Activated CD4-positive, alpha-beta memory T cell treated with anti-CD3 and anti-CD28 coated beads for 36 hours (primary cell): ENCODE results near the gene CBX5. TPM values are rescaled to one million over a fixed set of nuclear protein-coding genes. Genes with fewer than 3 reads are reported as not detected.

Source experiments
- CTCF ChIA-PET: fragments of 350-600 bp; sonication (Branson Sonifier 250); formaldehyde crosslinking; loops from one replicate; lab custom pipeline; 2021; ENCODE audit warnings: antibody characterized with exemption, inconsistent platforms; lab: Charles Lee
- POLR2A ChIA-PET: fragments of 350-600 bp; sonication (Branson Sonifier 250); formaldehyde crosslinking; loops from one replicate; lab custom pipeline; 2021; ENCODE audit warnings: antibody characterized with exemption; lab: Charles Lee
- DNase-seq: peaks from one replicate; pipeline ENCODE4 v3.0.0-alpha.2; 2020
- H3K27ac Mint-ChIP-seq: one replicate; pipeline ENCODE4 v1.8.0; 2021; ENCODE audit warnings: mixed read lengths
- H3K27me3 Mint-ChIP-seq: one replicate; pipeline ENCODE4 v1.8.0; 2021; ENCODE audit warnings: mixed read lengths
- H3K36me3 Mint-ChIP-seq: one replicate; pipeline ENCODE4 v1.8.0; 2021; ENCODE audit warnings: mixed read lengths
- H3K4me1 Mint-ChIP-seq: one replicate; pipeline ENCODE4 v1.8.0; 2021; ENCODE audit warnings: low read depth, mixed read lengths
- H3K4me3 Mint-ChIP-seq: one replicate; pipeline ENCODE4 v1.8.0; 2021; ENCODE audit warnings: mild to moderate bottlenecking, mixed read lengths
- H3K9me3 Mint-ChIP-seq: one replicate; pipeline ENCODE4 v1.8.0; 2021; ENCODE audit warnings: mixed read lengths
- intact Hi-C: fragments of 100-400 bp; cut with micrococcal nuclease; formaldehyde crosslinking; loops from one replicate; pipeline ENCODE4 v1.15.1; 2023
- total RNA-seq, 2 experiments: library from RNA; stranded (reverse); gene quantifications; one replicate each; pipeline ENCODE4 v1.2.3, GENCODE V29; 2021

The CBX5 gene
- total RNA-seq, 2 experiments from 2014 or later = 132 to 138 TPM

DNA sequence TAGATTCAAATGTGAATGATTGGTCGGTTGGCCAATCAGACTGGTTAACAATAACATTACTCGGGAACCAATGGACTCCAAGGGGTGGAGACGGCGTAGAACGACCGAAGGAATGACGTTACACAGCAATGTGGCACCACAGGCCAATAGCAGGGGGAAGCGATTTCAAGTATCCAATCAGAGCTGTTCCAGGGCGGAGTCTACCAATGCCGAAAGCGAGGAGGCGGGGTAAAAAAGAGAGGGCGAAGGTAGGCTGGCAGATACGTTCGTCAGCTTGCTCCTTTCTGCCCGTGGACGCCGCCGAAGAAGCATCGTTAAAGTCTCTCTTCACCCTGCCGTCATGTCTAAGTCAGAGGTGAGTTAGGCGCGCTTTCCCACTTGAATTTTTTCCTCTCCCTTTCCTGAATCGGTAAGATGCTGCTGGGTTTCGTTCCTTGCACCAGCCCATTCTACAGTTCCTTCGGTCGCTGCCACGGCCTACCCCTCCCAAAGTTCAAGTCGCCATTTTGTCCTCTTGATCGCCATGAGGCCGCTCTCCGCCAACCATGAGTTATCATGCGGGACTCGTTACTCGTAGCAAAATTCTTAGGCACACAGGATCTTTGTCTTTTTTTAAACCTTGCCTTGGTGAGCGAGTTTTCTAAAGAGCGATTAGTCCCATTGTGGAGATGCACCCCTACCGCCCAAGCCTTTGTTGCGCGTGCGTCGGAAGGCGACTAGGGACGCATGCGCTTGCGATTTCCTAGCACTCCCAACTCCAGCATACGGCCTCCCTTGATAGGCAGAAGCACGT, 742 bp upstream of the CBX5 start, which contains the start of gene HNRNPA1:
HNRNPA1 (plus strand) TSS at position 259 of the 793 bp plus-strand sequence; CDS start at position 341, 82 bp downstream.
- ChIA-PET POLR2A (interaction anchor here (0.6 to 2.8 kb wide), 11 partner anchors 8 to 78 kb away, joined by 3 to 23 read pairs (median 6); no protein-coding TSS in a partner anchor), CTCF (interaction anchor here (1.0 to 3.1 kb wide), 10 partner anchors 10 to 100 kb away, joined by 3 to 14 read pairs (median 4); partner anchors contain the start of gene COPZ1)
- Mint-ChIP-seq H3K27ac (no peak within 1 kb of the TSS), H3K4me1 (peaks cover 53% of the 10 kb centered on the region), H3K27me3 (no peaks in the 10 kb centered on the region), H3K9me3 (no peaks in the 10 kb centered on the region), H3K4me3 (no peak within 1 kb of the TSS), H3K36me3 (peaks cover 21% of the 10 kb centered on the region)
- intact Hi-C loops = loop anchor here (1.0 kb wide), 4 partner anchors 39 to 217 kb away; partner anchors contain the start of genes COPZ1 and NCKAP1L
- DNase-seq = peak; percentile 97

DNA sequence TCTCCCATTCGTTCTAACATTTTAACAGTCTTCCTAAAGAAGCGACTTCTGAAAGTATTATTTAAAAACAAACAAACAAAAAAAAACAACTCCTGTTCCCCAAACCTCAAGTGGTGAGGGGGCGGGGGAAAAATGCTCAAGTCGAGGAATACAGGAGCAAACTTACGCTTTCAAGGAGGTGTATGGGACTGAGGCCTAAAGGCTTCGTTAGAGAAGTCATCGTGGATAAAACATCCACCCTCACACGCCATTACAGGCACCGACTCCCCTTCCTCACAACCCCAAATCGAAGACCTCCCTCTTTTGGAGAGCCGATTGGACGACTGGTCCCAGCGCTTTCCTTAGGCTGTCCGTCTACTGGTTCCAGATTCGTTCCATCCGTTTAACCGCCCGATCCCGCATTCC, 693 bp downstream of the CBX5 start:
- no peaks in the 10 kb centered on the region for H3K27me3 Mint-ChIP-seq
- H3K4me1 Mint-ChIP-seq = peaks cover 52% of the 10 kb centered on the region
- DNase-seq = no peak
- peaks cover 24% of the 10 kb centered on the region for H3K36me3 Mint-ChIP-seq
- no peak overlapping the region for H3K4me3 Mint-ChIP-seq
- ChIA-PET CTCF (interaction anchor here (1.4 to 3.1 kb wide), 4 partner anchors 14 to 101 kb away, joined by 5 to 14 read pairs (median 9); partner anchors contain the start of gene COPZ1), POLR2A (interaction anchor here (0.6 to 2.8 kb wide), 6 partner anchors 9 to 134 kb away, joined by 3 to 23 read pairs (median 4); partner anchors contain the start of gene COPZ1)
- intact Hi-C loops = loop anchor here (2.0 to 10.0 kb wide), 4 partner anchors 62 to 706 kb away; partner anchors contain the start of genes CALCOCO1 and TESPA1
- no peak overlapping the region for H3K27ac Mint-ChIP-seq
- no peaks in the 10 kb centered on the region for H3K9me3 Mint-ChIP-seq

DNA sequence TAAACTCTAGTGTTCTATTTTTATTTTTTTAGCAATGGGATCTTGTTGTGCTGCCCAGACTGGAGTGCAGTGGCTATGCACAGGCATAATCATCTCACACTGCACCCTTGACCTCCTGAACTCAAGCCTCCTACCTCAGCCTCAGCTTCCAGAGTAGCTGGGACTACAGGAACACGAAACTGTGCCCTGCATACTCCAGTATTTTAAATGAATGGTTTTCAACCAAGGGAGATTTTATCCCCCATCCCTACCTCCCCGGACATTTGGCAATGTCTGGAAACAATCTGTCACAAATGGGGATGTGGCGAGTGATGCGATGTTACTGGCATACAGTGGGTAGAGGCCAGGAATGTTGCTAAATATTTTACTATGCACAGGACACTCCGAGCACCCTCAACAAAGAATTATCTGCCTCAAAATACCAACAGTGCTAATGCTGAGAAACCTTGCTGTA, 2.1 kb downstream of the CBX5 start:
- CTCF ChIA-PET = interaction anchor here (0.8 to 3.1 kb wide), 2 partner anchors 9 to 26 kb away, joined by 3 to 14 read pairs; no protein-coding TSS in a partner anchor
- H3K4me1 Mint-ChIP-seq = peaks cover 51% of the 10 kb centered on the region

DNA sequence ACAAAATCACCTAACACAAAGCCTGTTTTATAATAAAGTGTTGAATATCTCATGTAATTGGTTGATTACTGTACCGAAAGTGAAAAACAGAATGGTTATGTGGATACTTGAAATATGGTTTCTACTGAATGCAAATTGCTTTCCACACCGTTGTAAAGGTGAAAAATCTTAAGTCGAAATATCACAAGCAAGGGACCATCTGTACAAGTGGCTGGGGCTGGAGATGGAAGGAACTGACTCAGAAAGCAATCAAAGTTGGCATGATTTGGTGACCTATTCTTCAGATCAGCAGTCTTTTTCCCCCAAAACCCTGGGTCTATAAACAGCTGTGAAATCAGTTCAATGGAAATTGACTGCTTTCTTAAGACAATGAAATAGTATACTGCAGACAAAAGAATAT, 3.6 kb downstream of the CBX5 start:
- Mint-ChIP-seq H3K4me3 (no peak overlapping the region), H3K27ac (peak overlapping the region; percentile 80), H3K4me1 (peaks cover 60% of the 10 kb centered on the region), H3K27me3 (no peaks in the 10 kb centered on the region), H3K9me3 (no peaks in the 10 kb centered on the region), H3K36me3 (peaks cover 42% of the 10 kb centered on the region)
- intact Hi-C loops = loop anchor here (2.0 to 10.0 kb wide), 4 partner anchors 36 to 708 kb away; partner anchors contain the start of genes CALCOCO1 and TESPA1
- no peak for DNase-seq
- POLR2A ChIA-PET = interaction anchor here (1.1 to 1.4 kb wide), 2 partner anchors 10 to 12 kb away, joined by 3 to 8 read pairs; no protein-coding TSS in a partner anchor
- CTCF ChIA-PET = interaction anchor here (1.0 to 1.2 kb wide), 2 partner anchors 12 to 25 kb away, joined by 3 read pairs; no protein-coding TSS in a partner anchor

More for the DNA sequence above, 2.1 kb downstream of the CBX5 start:
- H3K36me3 Mint-ChIP-seq = peaks cover 34% of the 10 kb centered on the region
- peak; percentile 42 for DNase-seq
- H3K4me3 Mint-ChIP-seq = no peak overlapping the region
- H3K9me3 Mint-ChIP-seq = no peaks in the 10 kb centered on the region
- POLR2A ChIA-PET = interaction anchor here (1.1 kb wide), 1 partner anchor 11 kb away, joined by 3 read pairs; no protein-coding TSS in a partner anchor
- no peak overlapping the region for H3K27ac Mint-ChIP-seq
- no peaks in the 10 kb centered on the region for H3K27me3 Mint-ChIP-seq
- intact Hi-C loops = loop anchor here (2.0 to 10.0 kb wide), 5 partner anchors 37 to 707 kb away; partner anchors contain the start of genes CALCOCO1 and TESPA1

DNA sequence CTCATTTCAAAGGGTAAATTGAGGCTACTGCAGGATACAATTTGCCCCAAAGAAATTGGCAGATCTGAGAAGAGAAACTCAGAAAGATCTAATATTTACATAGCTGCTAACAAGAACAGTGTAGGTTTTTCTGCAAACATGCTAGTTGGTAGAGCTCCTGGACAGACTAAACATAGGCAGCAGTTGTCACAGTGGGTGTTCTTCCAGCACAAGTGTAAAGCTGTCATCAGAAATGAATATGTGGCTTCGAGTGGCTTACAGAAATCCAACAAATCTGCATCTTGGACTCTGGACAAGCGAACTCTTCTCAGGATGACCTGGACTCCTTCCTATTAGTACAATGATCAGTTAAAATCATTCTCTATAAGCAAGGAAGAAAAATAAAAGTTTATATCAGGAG, 5.9 kb downstream of the CBX5 start:
- ChIA-PET CTCF (interaction anchor here (0.7 to 4.0 kb wide), 5 partner anchors 9 to 253 kb away, joined by 3 to 17 read pairs (median 3); no protein-coding TSS in a partner anchor), POLR2A (interaction anchor here (1.0 kb wide), 1 partner anchor 9 kb away, joined by 4 read pairs; no protein-coding TSS in a partner anchor)
- Mint-ChIP-seq H3K4me3 (no peak overlapping the region), H3K27ac (no peak overlapping the region), H3K36me3 (peaks cover 48% of the 10 kb centered on the region), H3K4me1 (peaks cover 77% of the 10 kb centered on the region), H3K27me3 (no peaks in the 10 kb centered on the region), H3K9me3 (no peaks in the 10 kb centered on the region)
- intact Hi-C loops = loop anchor here (10.0 kb wide), 3 partner anchors 251 to 711 kb away; partner anchors contain the start of genes CALCOCO1 and TESPA1
- DNase-seq = no peak

DNA sequence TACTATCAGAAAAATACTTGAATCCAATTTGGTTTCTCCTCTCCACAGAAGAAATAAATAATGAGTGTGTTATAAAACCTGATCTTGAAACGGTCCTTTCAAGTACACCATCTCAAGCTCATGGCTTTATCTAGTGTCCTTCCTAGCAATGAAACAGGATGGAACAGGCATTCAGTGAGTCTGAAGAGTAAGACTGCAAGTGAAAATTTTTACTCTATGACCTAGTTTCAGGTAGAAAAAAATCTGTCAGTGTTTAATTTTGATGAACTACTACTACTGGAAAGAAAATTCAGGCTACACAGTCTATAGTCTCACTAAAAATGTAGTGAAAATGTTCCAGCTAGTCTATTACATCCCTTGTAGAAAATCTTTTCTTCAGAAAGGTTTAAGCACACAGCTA, 7.7 kb downstream of the CBX5 start:
- H3K27me3 Mint-ChIP-seq = no peaks in the 10 kb centered on the region
- POLR2A ChIA-PET = interaction anchor here (0.9 to 3.6 kb wide), 5 partner anchors 9 to 99 kb away, joined by 3 to 15 read pairs (median 5); partner anchors contain the start of gene HNRNPA1

DNA sequence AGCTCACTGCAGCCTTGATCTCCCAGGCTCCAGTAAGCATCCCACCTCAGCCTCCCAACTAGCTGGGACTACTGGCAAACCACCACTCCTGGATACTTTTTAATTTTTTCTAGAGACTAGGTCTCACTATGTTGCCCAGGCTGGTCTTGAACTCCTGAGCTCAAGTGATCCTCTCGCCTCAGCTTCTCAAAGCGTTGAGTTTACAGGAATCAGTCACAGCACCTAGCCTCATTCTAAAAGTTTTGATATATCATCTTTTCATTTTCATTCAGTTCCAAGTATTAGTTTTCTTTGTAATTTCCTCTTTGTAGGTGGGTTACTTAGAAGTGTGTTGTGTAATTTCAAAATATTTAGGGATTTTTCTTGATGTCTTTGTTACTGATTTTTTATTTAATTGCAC, 9.6 kb downstream of the CBX5 start:
- POLR2A ChIA-PET = interaction anchor here (0.6 to 3.6 kb wide), 8 partner anchors 10 to 65 kb away, joined by 3 to 15 read pairs (median 4); partner anchors contain the start of genes CBX5 and HNRNPA1
- Mint-ChIP-seq H3K27ac (peak overlapping the region; percentile 80), H3K27me3 (no peaks in the 10 kb centered on the region), H3K9me3 (no peaks in the 10 kb centered on the region), H3K4me3 (peak overlapping the region; percentile 32), H3K4me1 (peaks cover 63% of the 10 kb centered on the region), H3K36me3 (peaks cover 30% of the 10 kb centered on the region)
- peak; percentile 57 for DNase-seq
- CTCF ChIA-PET = interaction anchor here (0.8 to 1.7 kb wide), 5 partner anchors 10 to 98 kb away, joined by 3 to 10 read pairs (median 3); partner anchors contain the start of genes CBX5 and HNRNPA1
- intact Hi-C loops = loop anchor here (10.0 kb wide), 3 partner anchors 254 to 714 kb away; partner anchors contain the start of genes CALCOCO1 and TESPA1

More for the DNA sequence above, 7.7 kb downstream of the CBX5 start:
- DNase-seq = no peak
- CTCF ChIA-PET = interaction anchor here (0.7 to 4.0 kb wide), 11 partner anchors 18 to 515 kb away, joined by 3 to 17 read pairs (median 3); partner anchors contain the start of gene COPZ1
- Mint-ChIP-seq H3K9me3 (no peaks in the 10 kb centered on the region), H3K4me1 (peaks cover 74% of the 10 kb centered on the region), H3K4me3 (peak overlapping the region; percentile 33), H3K27ac (peak overlapping the region; percentile 85), H3K36me3 (peaks cover 40% of the 10 kb centered on the region)
- intact Hi-C loops = loop anchor here (1.0 to 10.0 kb wide), 4 partner anchors 8 to 713 kb away; partner anchors contain the start of genes CALCOCO1 and TESPA1

DNA sequence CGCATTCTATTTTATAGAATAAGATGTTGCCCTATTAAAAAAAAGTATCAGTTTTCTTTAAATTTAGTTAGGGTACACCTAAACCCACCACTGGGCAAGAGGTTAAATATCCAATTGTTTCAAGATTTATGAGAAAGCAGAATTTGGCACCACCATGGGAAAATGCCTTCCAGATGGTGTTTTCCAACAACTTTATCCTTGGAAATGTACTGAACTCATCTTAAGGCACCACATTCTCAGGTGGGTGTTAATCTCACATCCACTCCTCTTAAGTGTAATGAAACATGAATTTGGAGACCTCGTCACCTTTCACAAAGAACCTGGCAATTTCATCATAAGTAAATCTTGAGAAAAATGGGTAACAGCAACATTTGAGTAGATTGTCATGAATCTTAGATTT, 13.1 kb downstream of the CBX5 start:
- intact Hi-C loops = no loop called here
- DNase-seq = no peak
- no peak overlapping the region for H3K27ac Mint-ChIP-seq
- no peaks in the 10 kb centered on the region for H3K27me3 Mint-ChIP-seq
- ChIA-PET CTCF (interaction anchor here (1.4 kb wide), 2 partner anchors 15 to 102 kb away, joined by 4 to 5 read pairs; no protein-coding TSS in a partner anchor), POLR2A (interaction anchor here (1.0 to 1.6 kb wide), 2 partner anchors 13 to 92 kb away, joined by 4 to 5 read pairs; partner anchors contain the start of gene CBX5)
- H3K4me3 Mint-ChIP-seq = no peak overlapping the region
- no peaks in the 10 kb centered on the region for H3K9me3 Mint-ChIP-seq
- H3K4me1 Mint-ChIP-seq = peaks cover 56% of the 10 kb centered on the region
- H3K36me3 Mint-ChIP-seq = peaks cover 19% of the 10 kb centered on the region

DNA sequence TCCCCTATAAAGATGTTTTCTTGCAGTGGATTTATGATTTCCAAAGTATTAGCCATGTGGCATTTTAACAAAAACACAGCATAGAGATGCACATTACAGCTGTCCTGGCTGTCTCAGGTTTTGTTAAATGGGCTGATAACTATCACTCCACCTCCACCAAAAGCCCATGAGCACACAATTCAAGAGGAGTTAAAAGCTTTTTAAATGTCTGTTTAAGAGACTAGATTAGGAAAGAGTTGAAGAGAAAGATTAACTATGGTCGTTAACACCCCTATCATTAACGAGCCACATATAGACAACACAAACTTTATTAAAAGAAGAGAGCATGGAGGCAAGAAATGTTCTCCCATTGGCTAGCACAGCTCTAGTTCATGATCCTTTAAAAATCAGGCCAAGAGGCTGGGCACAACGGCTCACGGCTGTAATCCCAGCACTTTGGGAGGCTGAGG, 14.5 kb downstream of the CBX5 start:
- Mint-ChIP-seq H3K4me1 (peaks cover 44% of the 10 kb centered on the region), H3K27ac (no peak overlapping the region), H3K27me3 (no peaks in the 10 kb centered on the region), H3K36me3 (peaks cover 17% of the 10 kb centered on the region), H3K4me3 (no peak overlapping the region), H3K9me3 (no peaks in the 10 kb centered on the region)
- ChIA-PET CTCF (interaction anchor here (0.6 to 4.1 kb wide), 8 partner anchors 9 to 174 kb away, joined by 3 to 28 read pairs (median 4); partner anchors contain the start of genes CBX5 and COPZ1), POLR2A (interaction anchor here (1.7 to 2.6 kb wide), 3 partner anchors 15 to 94 kb away, joined by 4 to 10 read pairs (median 8); partner anchors contain the start of genes CBX5 and HNRNPA1)
- intact Hi-C loops = no loop called here
- no peak for DNase-seq

DNA sequence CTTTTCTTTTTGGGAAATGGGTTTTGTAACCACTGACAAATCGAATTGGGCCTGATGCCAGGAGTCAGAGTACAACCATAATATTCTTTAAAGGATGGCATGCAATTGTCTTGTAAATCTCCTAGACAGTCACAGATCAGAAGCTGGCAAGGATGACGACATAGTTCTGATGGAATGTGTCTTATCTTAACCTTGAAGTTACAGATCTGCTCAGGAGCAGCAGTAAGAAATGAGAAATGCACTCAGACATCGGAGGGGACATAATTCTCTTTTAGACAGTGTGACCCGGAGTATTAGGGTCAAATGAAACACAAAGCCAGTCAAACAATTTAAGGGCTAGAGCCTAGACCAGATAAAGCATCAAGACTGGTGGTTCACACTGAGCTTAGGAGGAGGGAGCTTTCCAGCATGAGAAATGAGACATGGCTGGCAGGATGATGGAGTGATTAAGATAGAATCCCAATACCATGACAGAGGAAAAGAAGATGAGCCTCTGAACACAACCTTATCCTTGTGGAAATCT, 17.5 kb downstream of the CBX5 start:
- CTCF ChIA-PET = interaction anchor here (0.8 to 4.1 kb wide), 5 partner anchors 10 to 177 kb away, joined by 3 to 28 read pairs (median 3); no protein-coding TSS in a partner anchor
- intact Hi-C loops = no loop called here
- POLR2A ChIA-PET = interaction anchor here (0.6 to 0.8 kb wide), 2 partner anchors 11 to 20 kb away, joined by 3 to 4 read pairs; no protein-coding TSS in a partner anchor

More for the DNA sequence above, 17.5 kb downstream of the CBX5 start:
- Mint-ChIP-seq H3K36me3 (peaks cover 13% of the 10 kb centered on the region), H3K27ac (no peak overlapping the region), H3K9me3 (no peaks in the 10 kb centered on the region), H3K4me3 (no peak overlapping the region), H3K4me1 (peaks cover 56% of the 10 kb centered on the region), H3K27me3 (no peaks in the 10 kb centered on the region)
- no peak for DNase-seq
